GM18507 (cell line): ENCODE results near the gene SLC25A42.
"Not testable (repeated sequence)": the region's sequence is repeated elsewhere in the genome, so short reads cannot be mapped to it uniquely, and the experiment has no call there.

ENCODE experiments used
- DNase-seq: peaks from one replicate; pipeline ENCODE4 v3.0.0; 2011; ENCODE audit warnings: low read depth; ENCODE audit not compliant: insufficient read length; ENCODE audit errors: extremely low spot score
- FAIRE-seq: peaks from 2 replicates; lab custom pipeline; 2011; peaks lifted over from hg19 to GRCh38; lab: Jason Lieb, UNC

Gene SLC25A42, protein sequence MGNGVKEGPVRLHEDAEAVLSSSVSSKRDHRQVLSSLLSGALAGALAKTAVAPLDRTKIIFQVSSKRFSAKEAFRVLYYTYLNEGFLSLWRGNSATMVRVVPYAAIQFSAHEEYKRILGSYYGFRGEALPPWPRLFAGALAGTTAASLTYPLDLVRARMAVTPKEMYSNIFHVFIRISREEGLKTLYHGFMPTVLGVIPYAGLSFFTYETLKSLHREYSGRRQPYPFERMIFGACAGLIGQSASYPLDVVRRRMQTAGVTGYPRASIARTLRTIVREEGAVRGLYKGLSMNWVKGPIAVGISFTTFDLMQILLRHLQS

DNA sequence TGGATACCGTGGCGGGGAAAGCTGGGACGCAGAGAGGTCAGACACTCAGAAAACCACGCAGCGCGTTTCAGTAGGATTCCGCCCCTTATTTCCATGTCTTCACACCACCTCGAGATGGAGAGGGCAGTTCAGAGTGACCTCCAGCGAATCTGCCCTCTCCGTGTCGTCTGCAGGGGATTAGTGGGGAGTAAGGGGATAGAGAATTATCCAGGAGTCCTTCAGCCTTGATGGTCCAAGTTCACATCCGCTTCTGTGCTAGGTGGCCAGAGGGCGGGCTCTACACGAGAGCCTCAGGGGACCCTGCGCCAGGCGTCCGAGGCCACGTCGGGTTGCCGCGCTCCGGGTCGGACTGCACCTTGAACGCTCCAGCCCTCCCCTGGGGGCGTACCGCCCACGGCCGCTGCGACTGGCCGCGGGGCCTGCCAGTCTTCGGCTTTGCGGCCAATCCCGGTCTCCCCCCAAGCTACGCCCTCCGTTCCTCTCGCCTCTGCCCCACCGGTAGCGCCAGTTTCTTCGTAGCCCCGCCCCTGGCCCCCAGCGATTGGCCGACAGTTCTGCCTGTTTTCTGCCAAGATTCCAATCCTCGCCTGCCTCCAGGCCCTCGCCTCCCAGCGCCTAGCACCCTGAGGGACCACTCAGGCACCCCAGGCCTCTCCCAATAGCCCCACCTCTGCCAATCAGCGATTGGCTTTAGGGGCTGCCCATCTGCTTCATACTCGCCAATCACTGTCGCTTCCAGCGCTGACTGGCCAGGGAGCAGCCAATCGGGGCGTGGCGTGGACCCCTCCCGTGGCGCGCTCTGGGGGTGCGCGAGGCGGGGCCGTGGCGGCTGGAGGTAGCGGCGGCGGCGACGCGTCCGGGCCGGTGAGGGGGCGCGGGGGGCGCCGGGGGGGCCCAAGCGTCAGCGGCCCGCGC lies at the start of gene SLC25A42:
Gene SLC25A42, plus strand, starts transcription at position 812 of the 915 bp plus-strand sequence. CDS start 32,131 bp downstream, outside the sequence.
- peak; percentile 99 for FAIRE-seq
- DNase-seq, result peak; percentile 100

DNA sequence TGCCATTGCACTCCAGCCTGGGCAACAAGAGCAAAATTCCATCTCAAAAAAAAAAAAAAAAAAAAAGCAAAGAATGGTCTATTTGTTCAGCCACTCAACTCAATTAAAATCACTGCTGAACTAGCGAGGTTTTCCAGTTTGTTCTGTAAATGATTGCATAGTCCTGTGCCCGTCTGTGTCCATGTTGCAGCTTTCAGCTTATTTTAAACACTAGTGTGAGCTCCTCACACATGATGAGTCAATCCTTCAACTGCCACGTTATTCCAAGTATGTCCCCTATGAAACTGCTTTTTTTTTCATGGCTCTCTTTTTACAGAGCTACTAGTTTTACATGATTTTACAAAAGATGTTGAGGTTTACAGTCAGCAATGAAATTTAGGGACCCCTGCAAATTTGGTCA lies 42.7 kb upstream of the SLC25A42 start:
- no peak for DNase-seq
- FAIRE-seq, result peak; percentile 15

DNA sequence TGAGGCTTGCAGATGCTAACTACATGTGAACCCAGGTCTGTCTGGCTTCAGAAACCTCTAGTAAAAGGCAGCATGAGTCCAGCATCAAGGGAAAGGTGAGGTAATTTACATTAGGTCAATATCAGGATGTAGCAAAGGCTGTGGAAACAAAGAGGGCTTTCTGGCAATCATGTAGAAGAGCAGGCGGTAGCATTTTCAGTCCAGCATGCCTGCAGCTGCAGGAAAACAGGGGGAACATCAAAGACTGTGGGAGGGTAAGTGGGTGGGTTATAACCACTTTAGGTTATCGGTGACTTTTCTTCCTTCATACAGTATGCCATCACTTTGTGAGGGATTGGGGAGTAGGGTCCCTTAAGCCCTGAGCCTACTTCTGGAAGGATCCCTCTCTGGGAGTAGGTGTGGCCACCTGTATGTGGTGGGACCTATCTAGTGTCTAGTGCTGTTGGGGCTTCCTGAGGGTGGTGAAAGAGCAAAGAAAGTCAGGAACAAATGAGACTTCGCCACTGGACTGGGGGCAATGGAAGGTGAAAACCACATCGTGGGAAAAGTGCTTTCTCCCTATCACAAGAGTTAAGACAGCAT lies 41.3 kb upstream of the SLC25A42 start:
- no peak for DNase-seq
- FAIRE-seq, result no peak

DNA sequence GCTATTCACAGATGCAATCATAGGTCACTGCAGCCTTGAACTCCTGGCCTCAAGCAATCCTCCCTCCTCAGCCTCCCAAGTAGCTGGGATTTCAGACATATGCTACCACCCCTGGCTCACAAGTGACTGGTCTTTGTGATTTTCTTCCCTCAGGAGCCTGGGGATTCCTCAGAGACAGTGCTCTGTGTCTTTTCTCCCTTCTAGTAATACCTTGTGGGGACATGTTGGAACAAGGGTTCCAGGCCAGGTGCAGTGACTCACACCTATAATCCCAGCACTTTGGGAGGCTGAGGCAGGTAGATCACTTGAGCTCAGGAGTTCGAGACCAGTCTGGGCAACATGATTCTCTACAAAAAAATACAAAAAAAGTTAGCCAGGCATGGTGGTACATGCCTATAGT lies 40.4 kb upstream of the SLC25A42 start:
- not testable (repeated sequence) for DNase-seq, FAIRE-seq

DNA sequence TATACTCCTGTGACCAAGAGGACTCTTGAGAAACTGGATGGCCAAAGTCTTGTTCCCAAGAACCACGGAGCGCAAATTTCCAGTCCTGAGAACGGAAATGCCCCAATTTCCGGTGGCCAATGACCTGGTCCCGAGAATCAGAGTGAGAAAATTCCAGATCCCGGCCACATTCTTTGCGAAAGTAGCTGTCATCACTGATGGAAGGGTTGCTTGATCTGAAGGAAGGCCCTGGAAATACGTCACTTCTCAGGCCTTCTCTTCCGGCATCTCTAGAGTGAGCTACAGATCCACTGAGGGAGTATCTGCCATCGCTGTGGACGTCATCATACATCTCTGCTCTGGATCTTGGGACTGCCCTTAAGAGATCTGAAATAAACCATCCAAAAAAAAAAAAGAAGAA lies 37.9 kb upstream of the SLC25A42 start:
- DNase-seq, result no peak
- no peak for FAIRE-seq

DNA sequence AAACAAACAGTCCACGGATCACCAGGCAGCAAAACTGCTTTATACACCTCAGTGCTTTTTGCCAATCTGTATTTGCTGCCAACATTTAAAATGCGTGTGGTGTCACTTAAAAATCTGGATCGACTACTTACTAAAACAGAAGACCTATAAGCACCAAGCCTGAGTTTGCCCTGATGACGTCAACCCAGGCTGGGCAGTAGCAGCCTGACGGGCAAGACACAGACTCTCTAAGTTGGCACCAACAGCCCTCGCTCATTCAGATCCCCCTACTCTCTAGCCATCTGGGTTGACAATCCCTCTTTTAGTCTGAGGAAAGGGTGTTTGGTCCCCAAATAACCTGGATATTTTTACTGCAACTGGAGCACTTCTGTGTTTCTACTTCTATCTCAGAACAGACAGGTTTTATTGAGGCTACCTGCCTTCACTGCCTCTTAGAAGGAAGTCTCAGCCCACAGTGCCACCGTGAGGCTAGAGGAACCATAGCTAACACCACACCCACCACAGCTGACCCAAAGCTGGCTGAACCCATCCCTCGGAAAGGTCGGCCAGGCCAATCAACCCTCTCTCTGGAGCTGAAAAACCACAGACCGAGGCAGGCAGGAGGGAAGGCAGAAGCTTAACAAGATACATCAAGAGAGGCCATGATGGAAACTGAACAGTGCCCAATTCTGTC lies 37.4 kb upstream of the SLC25A42 start:
- DNase-seq (no peak), FAIRE-seq (no peak)

DNA sequence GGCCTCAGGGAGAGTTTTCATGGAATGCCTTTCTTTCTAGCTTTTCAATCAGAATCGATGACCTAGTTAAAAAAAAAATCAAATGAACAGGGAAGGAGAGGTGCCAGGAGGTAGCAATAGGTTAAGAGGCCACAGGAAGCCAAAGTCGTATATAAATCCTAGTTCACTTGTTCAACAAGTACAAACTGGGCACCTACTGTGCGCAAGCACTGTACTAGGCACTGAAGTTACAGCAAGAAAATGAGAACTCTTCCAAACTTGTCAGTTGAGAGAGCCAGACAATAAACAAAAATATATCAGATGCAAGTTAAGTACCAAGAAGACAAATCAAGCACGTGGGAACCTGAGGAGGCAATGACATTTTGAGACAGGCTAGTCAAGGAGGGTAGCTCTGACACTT lies 36.6 kb upstream of the SLC25A42 start:
- no peak for DNase-seq
- no peak for FAIRE-seq

DNA sequence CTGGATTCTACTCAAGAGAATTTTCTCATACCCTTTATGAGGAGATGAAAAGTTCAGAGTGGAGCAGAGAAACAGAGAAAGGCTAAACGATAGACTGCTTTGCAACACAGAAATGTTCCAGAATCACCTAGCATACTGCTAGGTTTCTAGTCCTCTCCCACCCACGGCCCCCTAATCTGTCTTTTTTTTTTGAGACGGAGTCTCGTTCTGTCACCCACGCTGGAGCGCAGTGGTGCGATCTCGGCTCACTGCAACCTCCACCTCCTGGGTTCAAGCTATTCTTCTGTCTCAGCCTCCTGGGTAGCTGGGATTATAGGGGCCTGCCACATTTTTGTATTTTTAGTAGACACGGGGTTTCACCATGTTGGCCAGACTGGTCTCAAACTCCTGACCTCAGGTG lies 35.3 kb upstream of the SLC25A42 start:
- DNase-seq (no peak), FAIRE-seq (no peak)

DNA sequence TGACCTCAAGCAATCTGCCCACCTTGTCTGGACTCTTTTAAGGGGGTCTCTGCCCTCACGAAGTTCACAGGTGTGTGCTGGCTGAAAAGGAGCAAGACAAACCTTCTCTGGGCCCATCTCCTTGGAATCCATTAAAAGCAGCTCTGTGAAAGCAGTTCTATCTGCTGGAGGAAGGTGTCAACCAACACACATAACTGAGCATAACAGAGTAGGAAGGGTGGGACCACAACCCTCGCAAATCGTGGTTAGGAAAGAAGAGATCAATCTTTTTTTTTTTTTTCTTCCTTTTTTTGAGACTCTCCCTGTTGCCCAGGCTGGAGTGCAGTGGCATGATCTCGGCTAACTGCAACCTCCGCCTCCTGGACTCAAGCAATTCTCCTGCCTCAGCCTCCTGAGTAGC lies 31.9 kb upstream of the SLC25A42 start:
- FAIRE-seq (no peak), DNase-seq (no peak)

DNA sequence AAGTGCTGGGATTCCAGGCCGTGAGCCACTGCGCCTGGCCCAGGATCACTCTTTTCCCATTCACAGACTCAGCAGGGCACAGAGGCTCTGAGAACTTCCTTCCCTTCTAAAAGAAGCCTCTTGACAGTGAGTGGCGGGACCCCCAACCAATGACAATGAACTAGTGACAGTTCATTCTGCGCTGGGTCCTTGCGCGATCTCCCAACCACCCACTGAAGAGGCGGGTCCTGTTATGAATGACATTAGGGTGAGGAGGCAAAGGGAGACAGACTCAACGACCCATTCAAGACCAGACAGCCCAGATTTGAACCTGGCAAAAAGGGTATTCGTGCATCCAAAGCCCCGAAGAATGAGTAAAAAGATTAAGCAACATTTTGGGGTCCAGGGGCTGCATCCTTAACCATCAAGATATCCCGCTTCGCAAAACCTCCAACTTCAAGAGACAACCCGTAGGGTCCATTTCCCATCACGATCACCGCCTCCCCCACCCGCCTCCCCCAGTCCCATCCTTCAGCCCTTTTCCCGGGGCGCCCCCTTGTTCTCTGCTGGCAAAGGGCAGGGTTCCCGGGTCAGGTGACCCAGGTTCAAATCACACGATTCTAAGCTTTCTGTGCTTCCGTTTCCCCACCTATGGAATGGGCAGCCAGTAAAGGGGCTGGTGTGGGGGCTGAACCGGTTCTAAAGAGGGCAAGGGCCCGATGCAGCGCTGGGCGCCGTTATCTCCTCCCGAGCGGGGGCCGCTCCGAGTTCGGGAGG lies 31.2 kb upstream of the SLC25A42 start:
- FAIRE-seq (peak; percentile 80), DNase-seq (peak; percentile 81)

DNA sequence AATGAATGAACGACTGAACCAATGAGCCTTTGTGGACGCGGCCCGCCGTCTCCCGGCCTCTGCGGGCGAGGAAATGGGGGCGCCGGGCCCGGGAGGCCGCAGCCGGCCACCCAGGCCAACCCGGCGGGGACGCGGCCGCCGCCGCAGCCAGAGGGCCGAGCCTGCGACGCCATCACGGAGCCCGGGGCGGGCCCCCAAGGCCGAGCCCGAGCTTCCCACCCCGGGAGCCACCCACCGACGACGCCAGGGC lies 30.7 kb upstream of the SLC25A42 start:
- FAIRE-seq, result no peak

DNA sequence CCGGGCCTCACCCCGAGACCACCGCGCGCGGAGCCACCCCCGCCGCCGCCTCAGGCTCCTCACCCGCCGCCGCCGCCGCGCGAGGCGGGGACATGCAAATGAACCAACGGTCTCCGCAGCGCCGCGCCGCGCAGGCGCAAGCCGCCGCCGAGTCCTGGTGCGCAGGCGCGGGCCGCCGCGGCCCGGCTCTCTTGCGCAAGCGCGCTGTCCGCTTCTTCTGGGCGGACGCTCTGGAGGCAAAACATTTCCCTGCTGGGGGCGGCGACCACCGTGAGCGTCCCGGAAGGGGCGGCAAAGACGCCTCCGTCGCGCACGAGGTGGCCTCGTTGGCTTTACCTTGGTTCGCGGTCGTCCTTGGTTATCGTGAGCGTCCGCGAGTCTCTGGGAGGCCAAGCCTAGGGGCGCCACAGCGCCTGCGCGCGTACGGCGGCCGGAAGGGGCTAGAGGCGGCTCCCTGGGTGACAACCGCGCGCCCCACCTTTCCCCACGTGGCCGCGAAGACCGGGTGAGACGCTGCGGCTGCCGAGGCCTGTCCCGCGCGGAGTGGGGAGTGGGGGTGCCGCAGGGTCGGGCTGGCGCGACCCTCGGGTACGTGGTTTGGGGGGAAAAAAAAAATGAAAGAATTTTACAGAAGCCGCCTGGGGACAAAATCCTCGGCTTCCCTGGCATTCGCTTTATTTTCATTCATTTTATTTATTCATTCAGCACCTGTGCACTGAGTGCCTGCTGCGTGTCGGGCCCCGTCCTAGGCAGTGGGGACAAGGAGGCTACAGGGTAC lies 30.2 kb upstream of the SLC25A42 start, which contains the start of the genes ARMC6 and SUGP2:
Gene ARMC6, plus strand, starts transcription at position 178 of the 778 bp plus-strand sequence. CDS start 607 bp downstream, outside the sequence.
Gene SUGP2, minus strand, starts transcription at position 92 of the 778 bp plus-strand sequence. CDS start 2,446 bp downstream, outside the sequence.
- peak; percentile 76 for FAIRE-seq
- peak; percentile 97 for DNase-seq

More for the DNA sequence above, 30.7 kb upstream of the SLC25A42 start:
- no peak for DNase-seq

DNA sequence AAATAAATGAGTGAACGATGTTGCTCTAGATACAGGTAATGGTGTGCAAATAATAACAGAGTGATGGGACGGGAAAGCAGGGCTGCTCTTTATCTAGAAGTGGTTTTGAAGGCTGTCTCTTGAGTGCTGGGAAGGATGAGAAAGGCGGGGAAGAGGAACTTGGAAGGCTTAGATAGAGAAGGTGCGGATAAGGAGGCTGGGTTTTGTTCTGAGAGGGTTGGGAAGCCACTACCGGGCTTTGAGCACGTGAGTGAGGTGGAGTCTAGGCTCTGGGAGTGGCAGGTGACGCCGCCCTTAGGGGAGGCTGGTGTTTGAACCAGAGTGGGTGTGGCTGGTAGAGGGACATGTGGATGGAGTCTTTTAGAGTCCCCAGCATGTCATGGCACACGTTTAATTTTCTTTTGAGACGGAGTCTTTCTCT lies 29.6 kb upstream of the SLC25A42 start:
- FAIRE-seq (peak; percentile 87), DNase-seq (peak; percentile 72)

DNA sequence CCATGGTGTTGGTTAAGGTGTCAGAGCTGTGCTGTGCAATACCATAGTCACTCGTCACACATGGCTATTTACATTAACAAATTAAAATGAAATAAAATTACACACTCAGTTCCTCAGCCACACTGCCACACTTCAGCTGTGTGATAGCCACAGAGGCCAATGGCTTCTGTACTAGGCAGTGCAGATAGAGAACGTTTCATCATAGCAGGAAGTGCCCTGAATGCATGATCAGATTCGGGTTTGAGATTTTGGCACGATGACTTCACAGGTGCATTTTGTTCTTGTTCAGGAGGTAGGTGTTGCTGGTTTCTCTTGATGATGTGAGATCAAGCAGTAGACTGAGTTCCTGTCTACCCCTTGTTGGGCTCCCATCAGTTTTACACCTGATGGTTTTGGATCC lies 23.9 kb upstream of the SLC25A42 start:
- FAIRE-seq, result no peak
- no peak for DNase-seq

DNA sequence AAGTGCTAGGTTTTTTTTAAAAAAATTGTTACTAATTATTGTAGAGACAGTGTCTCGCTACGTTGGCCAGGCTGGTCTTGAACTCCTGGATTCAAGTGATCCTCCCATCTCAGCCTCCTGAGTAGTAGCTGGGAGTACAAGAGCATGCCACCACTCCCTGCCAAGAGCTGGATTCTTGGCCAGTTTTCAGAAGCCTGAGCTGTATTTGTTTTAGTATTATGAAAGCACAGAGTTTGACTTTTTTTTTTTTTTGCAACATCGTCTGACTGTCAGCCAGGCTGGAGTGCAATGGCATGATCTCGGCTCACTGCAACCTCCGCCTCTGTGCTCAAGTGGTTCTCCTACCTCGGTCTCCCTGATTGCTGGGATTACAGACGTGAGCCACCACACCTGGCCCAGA lies 23.4 kb upstream of the SLC25A42 start:
- DNase-seq, result no peak
- FAIRE-seq, result no peak

DNA sequence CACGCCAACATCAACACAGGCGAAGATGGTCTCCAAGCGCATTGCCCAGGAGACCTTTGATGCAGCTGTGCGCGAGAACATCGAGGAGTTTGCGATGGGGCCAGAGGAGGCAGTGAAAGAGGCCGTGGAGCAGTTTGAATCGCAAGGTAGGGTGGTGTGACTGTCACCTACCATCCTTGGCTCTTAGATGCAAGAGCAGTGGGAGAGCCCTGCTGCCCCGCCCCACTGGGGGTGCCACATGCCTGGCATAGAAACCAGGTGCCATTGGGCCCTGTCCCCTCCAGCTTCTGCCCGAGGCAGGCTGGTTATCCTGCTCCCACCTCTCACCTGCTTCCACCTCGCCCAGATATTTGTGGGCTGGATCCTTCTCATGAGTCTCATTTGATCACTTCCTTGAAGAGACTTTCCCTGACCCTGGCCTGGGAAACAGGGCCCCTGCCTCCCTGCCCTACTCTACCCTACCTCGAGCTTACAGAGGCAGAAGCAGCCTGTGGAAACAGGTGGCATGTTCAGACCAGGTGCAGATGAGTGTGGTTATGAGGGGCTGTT lies 21.0 kb upstream of the SLC25A42 start:
- FAIRE-seq (no peak), DNase-seq (no peak)

DNA sequence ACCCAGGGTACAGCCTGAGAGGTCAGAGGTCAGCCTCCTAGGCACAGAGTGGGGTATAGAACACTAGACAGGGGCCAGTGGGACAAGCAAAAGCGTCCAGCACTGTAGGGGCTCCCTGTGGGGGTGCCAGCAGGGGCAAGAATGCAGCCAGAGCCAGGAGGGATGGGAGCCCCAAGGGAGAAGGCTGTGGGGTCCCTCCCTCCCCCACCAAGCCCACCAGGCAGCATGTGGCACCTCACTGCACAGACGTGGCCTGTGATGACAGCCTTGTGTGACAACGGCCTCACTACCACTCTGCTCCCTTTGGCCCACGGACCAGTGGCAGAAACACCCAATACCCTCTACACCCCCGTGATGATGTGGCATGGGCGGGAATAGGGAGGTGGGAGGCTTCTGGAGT lies 20.3 kb upstream of the SLC25A42 start:
- DNase-seq, result no peak
- FAIRE-seq, result no peak

DNA sequence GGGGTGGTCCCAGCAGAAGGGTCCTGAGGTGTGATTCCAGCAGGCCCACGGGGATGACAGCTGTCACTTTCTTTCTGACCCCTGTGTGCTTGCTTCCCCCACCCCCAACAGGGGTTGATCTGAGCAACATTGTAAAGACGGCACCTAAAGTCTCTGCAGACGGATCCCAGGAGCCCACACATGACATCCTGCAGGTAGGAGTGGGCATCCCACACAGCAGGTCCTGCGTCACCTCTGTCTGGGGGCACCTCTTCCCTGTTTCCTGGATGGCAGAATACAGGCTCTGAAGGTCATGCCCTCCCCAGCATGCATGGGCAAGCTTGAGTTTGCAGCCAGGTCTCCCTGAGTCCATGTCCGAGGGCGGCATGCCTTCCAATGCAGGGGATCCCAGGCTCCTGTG lies 19.9 kb upstream of the SLC25A42 start:
- no peak for DNase-seq
- FAIRE-seq, result no peak
